Measurements from ENCODE around the gene LDHB. TPM values are rescaled to one million over a fixed set of nuclear protein-coding genes. Genes with fewer than 3 reads are reported as not detected.
A peak's percentile ranks its signal among the peaks of the same experiment; 100 is the strongest.

LDHB gene
- total RNA-seq, 1 donor from 2014 or later: 1,973 TPM

GRCh38 chr12:21644516-21644915 lies 13.1 kb downstream of the LDHB start:
- peaks cover 37% of the 10 kb centered on the region for H3K4me1 ChIP-seq
- peaks cover 38% of the 10 kb centered on the region for H3F3A ChIP-seq (ENCODE audit: low read depth)
- no peak overlapping the region for H3K27ac Mint-ChIP-seq
- peaks cover 43% of the 10 kb centered on the region for H3K4me1 Mint-ChIP-seq
- no peaks in the 10 kb centered on the region for H3K9me3 Mint-ChIP-seq
- H3K27me3 ChIP-seq: no peaks in the 10 kb centered on the region
- peak overlapping the region; percentile 43 for H3K4me2 ChIP-seq
- H3K9me3 ChIP-seq (ENCODE audit: low read depth): no peaks in the 10 kb centered on the region
- H3K9ac ChIP-seq: no peak overlapping the region
- H3K27me3 Mint-ChIP-seq (ENCODE audit: insufficient read depth, low read depth): no peaks in the 10 kb centered on the region
- peaks cover 91% of the 10 kb centered on the region for H3K79me2 ChIP-seq (ENCODE audit: low read depth)
- no peak for TF ChIP-seq CTCF (IDR thresholded peaks at IDR 0.05)
- TF ChIP-seq EZH2phosphoT487 (IDR thresholded peaks at IDR 0.05): no peak
- no peak for TF ChIP-seq EZH2 (IDR thresholded peaks at IDR 0.05)
- peaks cover 51% of the 10 kb centered on the region for H3K36me3 Mint-ChIP-seq
- no peak overlapping the region for H3K4me3 Mint-ChIP-seq
- no peak overlapping the region for H2AFZ ChIP-seq (replicated peaks)
- H4K20me1 ChIP-seq (ENCODE audit: low read depth): peaks cover 69% of the 10 kb centered on the region
- no peak overlapping the region for H3K4me3 ChIP-seq
- DNase-seq (ENCODE audit: low spot score): no peak
- H3K36me3 ChIP-seq: peaks cover 78% of the 10 kb centered on the region
- H3K27ac ChIP-seq: no peak overlapping the region

GRCh38 chr12:21643758-21644157 lies 13.9 kb downstream of the LDHB start:
- H2AFZ ChIP-seq (replicated peaks): no peak overlapping the region
- Mint-ChIP-seq H3K9me3 (no peaks in the 10 kb centered on the region), H3K27ac (peak overlapping the region; percentile 30), H3K4me3 (no peak overlapping the region), H3K36me3 (peaks cover 52% of the 10 kb centered on the region), H3K27me3 (ENCODE audit: insufficient read depth, low read depth) (no peaks in the 10 kb centered on the region), H3K4me1 (peaks cover 43% of the 10 kb centered on the region)
- peaks cover 81% of the 10 kb centered on the region for H3K36me3 ChIP-seq
- no peaks in the 10 kb centered on the region for H3K9me3 ChIP-seq (ENCODE audit: low read depth)
- no peak for DNase-seq (ENCODE audit: low spot score)
- H3K4me3 ChIP-seq: no peak overlapping the region
- peaks cover 37% of the 10 kb centered on the region for H3K4me1 ChIP-seq
- no peak for TF ChIP-seq EZH2phosphoT487 (IDR thresholded peaks at IDR 0.05)
- TF ChIP-seq CTCF (IDR thresholded peaks at IDR 0.05): no peak
- TF ChIP-seq EZH2 (IDR thresholded peaks at IDR 0.05): no peak
- H3K27ac ChIP-seq: peak overlapping the region; percentile 16
- H3K27me3 ChIP-seq: no peaks in the 10 kb centered on the region
- H3K9ac ChIP-seq: no peak overlapping the region
- peaks cover 41% of the 10 kb centered on the region for H3F3A ChIP-seq (ENCODE audit: low read depth)
- peaks cover 88% of the 10 kb centered on the region for H3K79me2 ChIP-seq (ENCODE audit: low read depth)
- no peak overlapping the region for H3K4me2 ChIP-seq
- peaks cover 65% of the 10 kb centered on the region for H4K20me1 ChIP-seq (ENCODE audit: low read depth)

GRCh38 chr12:21642707-21643389 lies 14.8 kb downstream of the LDHB start:
- no peak overlapping the region for H2AFZ ChIP-seq (replicated peaks)
- no peaks in the 10 kb centered on the region for H3K27me3 ChIP-seq
- peaks cover 78% of the 10 kb centered on the region for H3K79me2 ChIP-seq (ENCODE audit: low read depth)
- H3K4me1 Mint-ChIP-seq: peaks cover 43% of the 10 kb centered on the region
- no peaks in the 10 kb centered on the region for H3K9me3 Mint-ChIP-seq
- H3K4me3 Mint-ChIP-seq: no peak overlapping the region
- H3F3A ChIP-seq (ENCODE audit: low read depth): peaks cover 41% of the 10 kb centered on the region
- DNase-seq (ENCODE audit: low spot score): peak; percentile 4
- no peak overlapping the region for H3K4me3 ChIP-seq
- H3K36me3 ChIP-seq: peaks cover 81% of the 10 kb centered on the region
- H3K4me2 ChIP-seq: peak overlapping the region; percentile 17
- no peaks in the 10 kb centered on the region for H3K27me3 Mint-ChIP-seq (ENCODE audit: insufficient read depth, low read depth)
- no peak for TF ChIP-seq EZH2 (IDR thresholded peaks at IDR 0.05)
- TF ChIP-seq CTCF (IDR thresholded peaks at IDR 0.05): no peak
- no peak for TF ChIP-seq EZH2phosphoT487 (IDR thresholded peaks at IDR 0.05)
- H4K20me1 ChIP-seq (ENCODE audit: low read depth): peaks cover 56% of the 10 kb centered on the region
- H3K9me3 ChIP-seq (ENCODE audit: low read depth): no peaks in the 10 kb centered on the region
- no peak overlapping the region for H3K27ac Mint-ChIP-seq
- peaks cover 46% of the 10 kb centered on the region for H3K36me3 Mint-ChIP-seq
- H3K9ac ChIP-seq: no peak overlapping the region
- H3K4me1 ChIP-seq: peaks cover 37% of the 10 kb centered on the region
- no peak overlapping the region for H3K27ac ChIP-seq

All from neural progenitor cell (in vitro differentiated cells).